ENCODE results near the gene CCNDBP1. TPM values are rescaled to one million over a fixed set of nuclear protein-coding genes. Genes with fewer than 3 reads are reported as not detected.
A peak's percentile ranks its signal among the peaks of the same experiment; 100 is the strongest.

CCNDBP1 gene
- total RNA-seq (ENCODE audit: unreplicated experiment), result 31.1 TPM
- long read RNA-seq, transcript CCNDBP1-201 (11 exons, 3,660 nt), result major isoform, 39 of 46 reads
- long read RNA-seq, partial matches to known transcripts, result 3 of 46 reads
- long read RNA-seq, other reads (novel, unspliced or antisense), result 1 of 46 reads

- peaks cover 4% of the 10 kb centered on the region for H3K4me1 Mint-ChIP-seq (ENCODE audit: unreplicated experiment)
- peak; percentile 72 for DNase-seq (ENCODE audit: low spot score)
- H3K9me3 Mint-ChIP-seq (ENCODE audit: unreplicated experiment), result no peaks in the 10 kb centered on the region
- peak within 1 kb of the TSS; percentile 55 for H3K27ac Mint-ChIP-seq (ENCODE audit: unreplicated experiment)
- peak; percentile 24 for TF ChIP-seq CTCF (IDR thresholded peaks at IDR 0.05; ENCODE audit: unreplicated experiment)
- peak within 1 kb of the TSS; percentile 96 for H3K4me3 Mint-ChIP-seq (ENCODE audit: unreplicated experiment)
- H3K27me3 Mint-ChIP-seq (ENCODE audit: unreplicated experiment), result peaks cover 3% of the 10 kb centered on the region
- no peaks in the 10 kb centered on the region for H3K36me3 Mint-ChIP-seq (ENCODE audit: low read depth, unreplicated experiment)
These were observed at the start of gene CCNDBP1 for GRCh38 chr15:43185157-43186002. Gene CCNDBP1 (plus strand): TSS chr15:43185403. CDS start chr15:43185499, 96 bp downstream.

- H3K4me3 Mint-ChIP-seq (ENCODE audit: unreplicated experiment), result no peak overlapping the region
- peaks cover 7% of the 10 kb centered on the region for H3K36me3 Mint-ChIP-seq (ENCODE audit: low read depth, unreplicated experiment)
- no peak for TF ChIP-seq CTCF (IDR thresholded peaks at IDR 0.05; ENCODE audit: unreplicated experiment)
- H3K27ac Mint-ChIP-seq (ENCODE audit: unreplicated experiment), result no peak overlapping the region
- no peak for DNase-seq (ENCODE audit: low spot score)
- H3K27me3 Mint-ChIP-seq (ENCODE audit: unreplicated experiment), result no peaks in the 10 kb centered on the region
- H3K4me1 Mint-ChIP-seq (ENCODE audit: unreplicated experiment), result peaks cover 11% of the 10 kb centered on the region
- no peaks in the 10 kb centered on the region for H3K9me3 Mint-ChIP-seq (ENCODE audit: unreplicated experiment)
These were observed 41.8 kb upstream of the CCNDBP1 start for GRCh38 chr15:43143203-43143941.

GRCh38 chr15:43144512-43144911 lies 40.7 kb upstream of the CCNDBP1 start:
- H3K27ac Mint-ChIP-seq (ENCODE audit: unreplicated experiment), result peak overlapping the region; percentile 79
- H3K4me1 Mint-ChIP-seq (ENCODE audit: unreplicated experiment), result peaks cover 11% of the 10 kb centered on the region
- peaks cover 7% of the 10 kb centered on the region for H3K36me3 Mint-ChIP-seq (ENCODE audit: low read depth, unreplicated experiment)
- TF ChIP-seq CTCF (IDR thresholded peaks at IDR 0.05; ENCODE audit: unreplicated experiment), result no peak
- H3K9me3 Mint-ChIP-seq (ENCODE audit: unreplicated experiment), result no peaks in the 10 kb centered on the region
- H3K27me3 Mint-ChIP-seq (ENCODE audit: unreplicated experiment), result no peaks in the 10 kb centered on the region
- DNase-seq (ENCODE audit: low spot score), result no peak
- no peak overlapping the region for H3K4me3 Mint-ChIP-seq (ENCODE audit: unreplicated experiment)

GRCh38 chr15:43146184-43146583 lies 39.0 kb upstream of the CCNDBP1 start:
- no peaks in the 10 kb centered on the region for H3K9me3 Mint-ChIP-seq (ENCODE audit: unreplicated experiment)
- no peak for TF ChIP-seq CTCF (IDR thresholded peaks at IDR 0.05; ENCODE audit: unreplicated experiment)
- H3K27me3 Mint-ChIP-seq (ENCODE audit: unreplicated experiment), result no peaks in the 10 kb centered on the region
- H3K27ac Mint-ChIP-seq (ENCODE audit: unreplicated experiment), result no peak overlapping the region
- no peak overlapping the region for H3K4me3 Mint-ChIP-seq (ENCODE audit: unreplicated experiment)
- peaks cover 11% of the 10 kb centered on the region for H3K4me1 Mint-ChIP-seq (ENCODE audit: unreplicated experiment)
- no peak for DNase-seq (ENCODE audit: low spot score)
- no peaks in the 10 kb centered on the region for H3K36me3 Mint-ChIP-seq (ENCODE audit: low read depth, unreplicated experiment)

Measured in endothelial cell (in vitro differentiated cells).